HCT116 (cell line): ENCODE results near the gene RPS17.
"Not testable (repeated sequence)": the region's sequence is repeated elsewhere in the genome, so short reads cannot be mapped to it uniquely, and the experiment has no call there.

Source experiments
- CBX3 ChIP-seq: IDR thresholded peaks from 2 replicates; pipeline ENCODE4 v1.6.1; 2012; ENCODE audit warnings: low read depth
- CEBPB ChIP-seq: IDR thresholded peaks from 2 replicates; pipeline ENCODE4 v1.6.1; 2012; ENCODE audit warnings: low read depth
- CTCF ChIP-seq, 3 experiments: fragments of 200-600 bp in 1 of 3; sonication (generic) in 1 of 3; IDR thresholded peaks in 2 of 3; conservative IDR thresholded peaks in 1 of 3; 2 replicates each; pipeline ENCODE4 v1.5.1; 2012 to 2017; ENCODE audit warnings: low read depth in 2 of 3, low read length in 2 of 3, antibody characterized with exemption in 1 of 3, borderline replicate concordance in 1 of 3, control low read depth in 1 of 3, mild to moderate bottlenecking in 1 of 3, mixed read lengths in 1 of 3, mixed run types in 1 of 3, moderate library complexity in 1 of 3; ENCODE audit not compliant: insufficient read depth in 1 of 3
- MAX ChIP-seq: IDR thresholded peaks from 2 replicates; pipeline ENCODE4 v1.6.1; 2012
- POLR2A ChIP-seq: IDR thresholded peaks from 2 replicates; pipeline ENCODE4 v1.7.0; 2011; ENCODE audit warnings: borderline replicate concordance; ENCODE audit not compliant: insufficient read depth, insufficient read length; ENCODE audit errors: extremely low read depth
- RAD21 ChIP-seq: IDR thresholded peaks from 2 replicates; pipeline ENCODE4 v1.6.1; 2012; ENCODE audit warnings: low read depth, mild to moderate bottlenecking
- REST ChIP-seq: IDR thresholded peaks from 2 replicates; pipeline ENCODE4 v1.6.1; 2012; ENCODE audit warnings: low read depth
- SRF ChIP-seq: IDR thresholded peaks from 2 replicates; pipeline ENCODE4 v1.6.1; 2012; ENCODE audit warnings: low read depth
- ZNF274 ChIP-seq: fragments of 200-500 bp; sonication (Bioruptor generic); IDR thresholded peaks from 2 replicates; pipeline ENCODE4 v1.6.1; 2014; ENCODE audit warnings: mild to moderate bottlenecking, low read depth, low read length, inconsistent platforms

- not testable (repeated sequence) for TF ChIP-seq MAX; CTCF (IDR thresholded peaks at IDR 0.05 in 2 of 3, conservative IDR thresholded peaks at IDR 0.05 in 1 of 3; ENCODE audit: borderline replicate concordance in 1 of 3, insufficient read depth in 1 of 3, low read depth in 2 of 3, low read length in 2 of 3); RAD21; POLR2A; SRF; CEBPB; ZNF274; CBX3; REST
Measured at GRCh38 chr15:82488250-82488649, 52.0 kb downstream of the RPS17 start.
